NAMALWA (cell line): Measurements from ENCODE around the gene AXIN1.
"Not testable (repeated sequence)": the region's sequence is repeated elsewhere in the genome, so short reads cannot be mapped to it uniquely, and the experiment has no call there.

Source experiments
- DNase-seq: peaks from one replicate; pipeline ENCODE4 v3.0.0-alpha.2; 2015; ENCODE audit warnings: low spot score

The AXIN1 gene

GRCh38 chr16:264440-264951, 88.0 kb downstream of the AXIN1 start:
- DNase-seq: no peak

GRCh38 chr16:263944-264343, 88.6 kb downstream of the AXIN1 start:
- DNase-seq: no peak

- DNase-seq: no peak
Observed at GRCh38 chr16:263182-263774, 89.2 kb downstream of the AXIN1 start.

GRCh38 chr16:262121-262745, 90.3 kb downstream of the AXIN1 start:
- DNase-seq: no peak

GRCh38 chr16:261031-261691, 91.4 kb downstream of the AXIN1 start:
- no peak for DNase-seq

- no peak for DNase-seq
Observed at GRCh38 chr16:260326-260725, 92.2 kb downstream of the AXIN1 start.

GRCh38 chr16:259814-260253, 92.7 kb downstream of the AXIN1 start:
- no peak for DNase-seq

GRCh38 chr16:259226-259625, 93.3 kb downstream of the AXIN1 start:
- no peak for DNase-seq

GRCh38 chr16:258091-258490, 94.4 kb downstream of the AXIN1 start:
- DNase-seq: not testable (repeated sequence)

- no peak for DNase-seq
Observed at GRCh38 chr16:255183-255582, 97.3 kb downstream of the AXIN1 start.

GRCh38 chr16:254461-254860, 98.1 kb downstream of the AXIN1 start:
- no peak for DNase-seq

GRCh38 chr16:253833-254232, 98.7 kb downstream of the AXIN1 start:
- no peak for DNase-seq

GRCh38 chr16:252366-253337, 99.9 kb downstream of the AXIN1 start:
- DNase-seq: no peak

GRCh38 chr16:249431-249830, 103.1 kb downstream of the AXIN1 start:
- DNase-seq: no peak

GRCh38 chr16:247027-247426, 105.5 kb downstream of the AXIN1 start:
- DNase-seq: no peak

- DNase-seq: no peak
Observed at GRCh38 chr16:245105-245504, 107.4 kb downstream of the AXIN1 start.

- no peak for DNase-seq
Observed at GRCh38 chr16:243348-243747, 109.2 kb downstream of the AXIN1 start.

- no peak for DNase-seq
Observed at GRCh38 chr16:242281-242680, 110.2 kb downstream of the AXIN1 start.

GRCh38 chr16:240559-240958, 112.0 kb downstream of the AXIN1 start:
- DNase-seq: no peak

- no peak for DNase-seq
Observed at GRCh38 chr16:239948-240277, 112.6 kb downstream of the AXIN1 start.
